B cell (primary cell): Measurements from ENCODE around the gene BABAM1. TPM values are rescaled to one million over a fixed set of nuclear protein-coding genes. Genes with fewer than 3 reads are reported as not detected.

Source experiments
- ATAC-seq: fragments of 200-7000 bp; cut with Tn5 transposase; one replicate; pipeline ENCODE4 v1.10.0; 2021; ENCODE audit warnings: low read depth, mild to moderate bottlenecking, moderate number of reproducible peaks, moderate library complexity
- CTCF ChIA-PET: fragments of 350-600 bp; sonication (Branson Sonifier 250); formaldehyde crosslinking; loops from one replicate; lab custom pipeline; 2021; ENCODE audit warnings: antibody characterized with exemption, inconsistent platforms; lab: Charles Lee
- POLR2A ChIA-PET: fragments of 350-600 bp; sonication (Branson Sonifier 250); formaldehyde crosslinking; loops from one replicate; lab custom pipeline; 2021; ENCODE audit warnings: antibody characterized with exemption; lab: Charles Lee
- DNase-seq: peaks from one replicate; pipeline ENCODE4 v3.0.0; 2013
- H2AFZ ChIP-seq: 2 replicates; pipeline ENCODE4 v1.6.1; 2012; ENCODE audit warnings: mild to moderate bottlenecking, low read depth, low read length; ENCODE audit not compliant: insufficient read depth, poor library complexity, severe bottlenecking
- H3K27ac ChIP-seq, 2 donors: 1 replicate in 1 of 2; 2 replicates in 1 of 2; pipeline ENCODE4 v1.5.1; 2012 to 2013; ENCODE audit warnings: low read length in 2 of 2, mild to moderate bottlenecking in 2 of 2, moderate library complexity in 1 of 2
- H3K27me3 ChIP-seq, 4 experiments: fragments of 200-600 bp in 1 of 4; sonication (generic) in 1 of 4; replicated peaks in 1 of 4; 1 replicate in 2 of 4; 2 replicates in 2 of 4; pipeline versions ENCODE4 v1.6.1 to v1.7.0; 2013 to 2016; ENCODE audit warnings: low read length in 3 of 4, mild to moderate bottlenecking in 2 of 4, mixed read lengths in 1 of 4, moderate library complexity in 1 of 4; ENCODE audit not compliant: insufficient read depth in 4 of 4, control insufficient read depth in 3 of 4; ENCODE audit errors: control extremely low read depth in 1 of 4
- H3K36me3 ChIP-seq, 2 experiments: replicated peaks in 1 of 2; 1 replicate in 1 of 2; 2 replicates in 1 of 2; pipeline versions ENCODE4 v1.6.1 to v1.7.1; 2013; ENCODE audit warnings: low read length in 1 of 2; ENCODE audit not compliant: insufficient read depth in 2 of 2, control insufficient read depth in 1 of 2; ENCODE audit errors: control extremely low read depth in 1 of 2, extremely low read depth in 1 of 2
- H3K4me1 ChIP-seq, 2 donors: fragments of 200-600 bp in 1 of 2; sonication (generic) in 1 of 2; 1 replicate in 1 of 2; 2 replicates in 1 of 2; pipeline versions ENCODE4 v1.5.1 to v1.6.1; 2013 to 2017; ENCODE audit warnings: low read length in 2 of 2; ENCODE audit not compliant: control insufficient read depth in 2 of 2, insufficient read depth in 2 of 2
- H3K4me2 ChIP-seq: replicated peaks from 2 replicates; pipeline ENCODE3; 2012; ENCODE audit warnings: mild to moderate bottlenecking, low read depth, low read length; ENCODE audit not compliant: poor library complexity, severe bottlenecking
- H3K4me3 ChIP-seq, 5 experiments: fragments of 200-600 bp in 1 of 5; sonication (generic) in 1 of 5; 1 replicate in 3 of 5; 2 replicates in 2 of 5; pipeline versions ENCODE4 v1.5.1 to v1.7.0; 2011 to 2016; ENCODE audit warnings: low read length in 4 of 5, mild to moderate bottlenecking in 4 of 5, low read depth in 2 of 5, control low read depth in 1 of 5, moderate library complexity in 1 of 5; ENCODE audit not compliant: insufficient read depth in 1 of 5; ENCODE audit errors: control extremely low read depth in 1 of 5, extremely low read depth in 1 of 5
- H3K79me2 ChIP-seq: fragments of 200-600 bp; sonication (generic); one replicate; pipeline ENCODE4 v1.6.0; 2016; ENCODE audit warnings: low read length; ENCODE audit not compliant: control insufficient read depth, insufficient read depth
- H3K9ac ChIP-seq: fragments of 200-600 bp; sonication (generic); 2 replicates; pipeline ENCODE4 v1.6.1; 2017; ENCODE audit warnings: mild to moderate bottlenecking, low read length, moderate library complexity
- H3K9me3 ChIP-seq, 3 donors: one replicate each; pipeline versions ENCODE4 v1.6.1 to v1.7.1; 2013; ENCODE audit warnings: low read length in 2 of 3; ENCODE audit not compliant: control insufficient read depth in 2 of 3, insufficient read depth in 1 of 3; ENCODE audit errors: control extremely low read depth in 1 of 3
- H4K20me1 ChIP-seq: 2 replicates; pipeline ENCODE4 v1.6.0; 2012; ENCODE audit warnings: mild to moderate bottlenecking, low read length; ENCODE audit not compliant: insufficient read depth, control insufficient read depth, poor library complexity, severe bottlenecking
- H3K27ac Mint-ChIP-seq: one replicate; pipeline ENCODE4 v1.8.0; 2021; ENCODE audit warnings: mixed read lengths
- H3K27me3 Mint-ChIP-seq: one replicate; pipeline ENCODE4 v1.8.0; 2021; ENCODE audit warnings: mixed read lengths
- H3K4me1 Mint-ChIP-seq: one replicate; pipeline ENCODE4 v1.8.0; 2021; ENCODE audit warnings: mixed read lengths
- H3K4me3 Mint-ChIP-seq: one replicate; pipeline ENCODE4 v1.8.0; 2021; ENCODE audit warnings: mixed read lengths
- H3K9me3 Mint-ChIP-seq: one replicate; pipeline ENCODE4 v1.8.0; 2022; ENCODE audit warnings: mixed read lengths; ENCODE audit not compliant: insufficient read depth
- CTCF ChIP-seq: fragments of 200-600 bp; IDR thresholded peaks from one replicate; pipeline ENCODE4 v1.8.0; 2022; ENCODE audit warnings: antibody characterized with exemption, mild to moderate bottlenecking
- EZH2 ChIP-seq: IDR thresholded peaks from 2 replicates; pipeline ENCODE4 v1.6.1; 2012; ENCODE audit warnings: borderline replicate concordance, low read depth, mild to moderate bottlenecking, moderate library complexity, low read length; ENCODE audit not compliant: insufficient read depth, poor library complexity, severe bottlenecking
- WGBS: methylation state at CpG from one replicate; pipeline ENCODE4 v1.1.5; 2013; ENCODE audit warnings: missing lambda C conversion rate; ENCODE audit not compliant: insufficient coverage; 5-methylcytosine and 5-hydroxymethylcytosine counted together
- intact Hi-C: fragments of 100-400 bp; cut with micrococcal nuclease; formaldehyde crosslinking; loops from one replicate; pipeline ENCODE4 v1.10.0; 2022
- polyA plus RNA-seq: library from polyadenylated mRNA; depleted of rRNA; stranded (reverse); fragments of >200 nt; gene quantifications from 2 replicates; pipeline ENCODE4 v1.2.3, GENCODE V29; 2012
- total RNA-seq, 2 donors: library from RNA; stranded (reverse); fragments of 120-200 nt in 1 of 2; gene quantifications; 1 replicate in 1 of 2; 2 replicates in 1 of 2; pipeline versions ENCODE4 v1.2.3 to v1.2.4, GENCODE V29; 2013 to 2022

BABAM1 gene
- total and polyA plus RNA-seq, 2 donors (not counting 1 experiment from before 2014, with no cell fraction given), result 105 to 129 TPM

GRCh38 chr19:17296976-17297375, 29.7 kb downstream of the BABAM1 start:
- intact Hi-C loops, result no loop called here
- no peaks in the 10 kb centered on the region for H3K36me3 ChIP-seq
- H3K79me2 ChIP-seq, result peaks cover 1% of the 10 kb centered on the region
- H3K4me3 ChIP-seq, result no peak overlapping the region
- peaks cover 8% of the 10 kb centered on the region for H3K4me1 Mint-ChIP-seq
- no peaks in the 10 kb centered on the region for H4K20me1 ChIP-seq
- H3K27me3 ChIP-seq, result no peaks in the 10 kb centered on the region
- no peak overlapping the region for H3K4me2 ChIP-seq
- no peak overlapping the region for H3K27ac Mint-ChIP-seq
- no peak for DNase-seq
- TF ChIP-seq EZH2, result no peak
- TF ChIP-seq CTCF, result no peak
- WGBS, result 98% methylated on average over 5 of the region's 6 CpGs
- peaks cover 0 to 13% (median 0%) of the 10 kb centered on the region in 3 donors for H3K9me3 ChIP-seq
- H3K9ac ChIP-seq, result no peak overlapping the region
- peaks cover 0 to 7% of the 10 kb centered on the region in 2 donors for H3K4me1 ChIP-seq
- no peak overlapping the region for H2AFZ ChIP-seq
- H3K27ac ChIP-seq, result no peak overlapping the region
- ChIA-PET CTCF (interaction anchor here (1.5 to 2.0 kb wide), 2 partner anchors 14 to 88 kb away, joined by 6 to 10 read pairs; no protein-coding TSS in a partner anchor), POLR2A (no interaction called here)
- H3K4me3 Mint-ChIP-seq, result no peak overlapping the region
- ATAC-seq, result no peak
- H3K27me3 Mint-ChIP-seq, result no peaks in the 10 kb centered on the region
- H3K9me3 Mint-ChIP-seq, result no peaks in the 10 kb centered on the region

- CTCF ChIA-PET, result no interaction called here
- H3K27ac ChIP-seq, result no peak overlapping the region
- no peak for TF ChIP-seq EZH2
- no peak for TF ChIP-seq CTCF
- peaks cover 24 to 32% of the 10 kb centered on the region in 2 donors for H3K4me1 ChIP-seq
- H2AFZ ChIP-seq, result no peak overlapping the region
- H3K4me2 ChIP-seq, result no peak overlapping the region
- DNase-seq (peak; percentile 17), ATAC-seq (no peak)
- H3K27me3 ChIP-seq, result no peaks in the 10 kb centered on the region
- H3K4me3 ChIP-seq, result no peak overlapping the region
- Mint-ChIP-seq H3K4me3 (no peak overlapping the region), H3K27me3 (no peaks in the 10 kb centered on the region), H3K9me3 (no peaks in the 10 kb centered on the region), H3K27ac (no peak overlapping the region), H3K4me1 (peaks cover 31% of the 10 kb centered on the region)
- H3K79me2 ChIP-seq, result peaks cover 12% of the 10 kb centered on the region
- POLR2A ChIA-PET, result no interaction called here
- WGBS, result 97% methylated on average over 51 of the region's 51 CpGs
- no peak overlapping the region for H3K9ac ChIP-seq
- intact Hi-C loops, result loop anchor here (10.0 kb wide), 1 partner anchor 406 kb away; no protein-coding TSS in a partner anchor
- no peaks in the 10 kb centered on the region for H4K20me1 ChIP-seq
- peaks cover 0 to 6% (median 0%) of the 10 kb centered on the region in 3 donors for H3K9me3 ChIP-seq
- H3K36me3 ChIP-seq, result no peaks in the 10 kb centered on the region
These were observed 33.9 kb downstream of the BABAM1 start for GRCh38 chr19:17300992-17301619.
